B cell (primary cell): ENCODE data around the gene TRABD2B. TPM values are rescaled to one million over a fixed set of nuclear protein-coding genes. Genes with fewer than 3 reads are reported as not detected.

ENCODE experiments used
- ATAC-seq: fragments of 200-7000 bp; cut with Tn5 transposase; one replicate; pipeline ENCODE4 v1.10.0; 2021; ENCODE audit warnings: low read depth, mild to moderate bottlenecking, moderate number of reproducible peaks, moderate library complexity
- CTCF ChIA-PET: fragments of 350-600 bp; sonication (Branson Sonifier 250); formaldehyde crosslinking; loops from one replicate; lab custom pipeline; 2021; ENCODE audit warnings: antibody characterized with exemption, inconsistent platforms; lab: Charles Lee
- POLR2A ChIA-PET: fragments of 350-600 bp; sonication (Branson Sonifier 250); formaldehyde crosslinking; loops from one replicate; lab custom pipeline; 2021; ENCODE audit warnings: antibody characterized with exemption; lab: Charles Lee
- DNase-seq: peaks from one replicate; pipeline ENCODE4 v3.0.0; 2013
- H2AFZ ChIP-seq: 2 replicates; pipeline ENCODE4 v1.6.1; 2012; ENCODE audit warnings: mild to moderate bottlenecking, low read depth, low read length; ENCODE audit not compliant: insufficient read depth, poor library complexity, severe bottlenecking
- H3K27ac ChIP-seq, 2 donors: 1 replicate in 1 of 2; 2 replicates in 1 of 2; pipeline ENCODE4 v1.5.1; 2012 to 2013; ENCODE audit warnings: low read length in 2 of 2, mild to moderate bottlenecking in 2 of 2, moderate library complexity in 1 of 2
- H3K27me3 ChIP-seq, 4 experiments: fragments of 200-600 bp in 1 of 4; sonication (generic) in 1 of 4; replicated peaks in 1 of 4; 1 replicate in 2 of 4; 2 replicates in 2 of 4; pipeline versions ENCODE4 v1.6.1 to v1.7.0; 2013 to 2016; ENCODE audit warnings: low read length in 3 of 4, mild to moderate bottlenecking in 2 of 4, mixed read lengths in 1 of 4, moderate library complexity in 1 of 4; ENCODE audit not compliant: insufficient read depth in 4 of 4, control insufficient read depth in 3 of 4; ENCODE audit errors: control extremely low read depth in 1 of 4
- H3K36me3 ChIP-seq, 2 experiments: replicated peaks in 1 of 2; 1 replicate in 1 of 2; 2 replicates in 1 of 2; pipeline versions ENCODE4 v1.6.1 to v1.7.1; 2013; ENCODE audit warnings: low read length in 1 of 2; ENCODE audit not compliant: insufficient read depth in 2 of 2, control insufficient read depth in 1 of 2; ENCODE audit errors: control extremely low read depth in 1 of 2, extremely low read depth in 1 of 2
- H3K4me1 ChIP-seq, 2 donors: fragments of 200-600 bp in 1 of 2; sonication (generic) in 1 of 2; 1 replicate in 1 of 2; 2 replicates in 1 of 2; pipeline versions ENCODE4 v1.5.1 to v1.6.1; 2013 to 2017; ENCODE audit warnings: low read length in 2 of 2; ENCODE audit not compliant: control insufficient read depth in 2 of 2, insufficient read depth in 2 of 2
- H3K4me2 ChIP-seq: replicated peaks from 2 replicates; pipeline ENCODE3; 2012; ENCODE audit warnings: mild to moderate bottlenecking, low read depth, low read length; ENCODE audit not compliant: poor library complexity, severe bottlenecking
- H3K4me3 ChIP-seq, 5 experiments: fragments of 200-600 bp in 1 of 5; sonication (generic) in 1 of 5; 1 replicate in 3 of 5; 2 replicates in 2 of 5; pipeline versions ENCODE4 v1.5.1 to v1.7.0; 2011 to 2016; ENCODE audit warnings: low read length in 4 of 5, mild to moderate bottlenecking in 4 of 5, low read depth in 2 of 5, control low read depth in 1 of 5, moderate library complexity in 1 of 5; ENCODE audit not compliant: insufficient read depth in 1 of 5; ENCODE audit errors: control extremely low read depth in 1 of 5, extremely low read depth in 1 of 5
- H3K79me2 ChIP-seq: fragments of 200-600 bp; sonication (generic); one replicate; pipeline ENCODE4 v1.6.0; 2016; ENCODE audit warnings: low read length; ENCODE audit not compliant: control insufficient read depth, insufficient read depth
- H3K9ac ChIP-seq: fragments of 200-600 bp; sonication (generic); 2 replicates; pipeline ENCODE4 v1.6.1; 2017; ENCODE audit warnings: mild to moderate bottlenecking, low read length, moderate library complexity
- H3K9me3 ChIP-seq, 3 donors: one replicate each; pipeline versions ENCODE4 v1.6.1 to v1.7.1; 2013; ENCODE audit warnings: low read length in 2 of 3; ENCODE audit not compliant: control insufficient read depth in 2 of 3, insufficient read depth in 1 of 3; ENCODE audit errors: control extremely low read depth in 1 of 3
- H4K20me1 ChIP-seq: 2 replicates; pipeline ENCODE4 v1.6.0; 2012; ENCODE audit warnings: mild to moderate bottlenecking, low read length; ENCODE audit not compliant: insufficient read depth, control insufficient read depth, poor library complexity, severe bottlenecking
- H3K27ac Mint-ChIP-seq: one replicate; pipeline ENCODE4 v1.8.0; 2021; ENCODE audit warnings: mixed read lengths
- H3K27me3 Mint-ChIP-seq: one replicate; pipeline ENCODE4 v1.8.0; 2021; ENCODE audit warnings: mixed read lengths
- H3K4me1 Mint-ChIP-seq: one replicate; pipeline ENCODE4 v1.8.0; 2021; ENCODE audit warnings: mixed read lengths
- H3K4me3 Mint-ChIP-seq: one replicate; pipeline ENCODE4 v1.8.0; 2021; ENCODE audit warnings: mixed read lengths
- H3K9me3 Mint-ChIP-seq: one replicate; pipeline ENCODE4 v1.8.0; 2022; ENCODE audit warnings: mixed read lengths; ENCODE audit not compliant: insufficient read depth
- EZH2 ChIP-seq: IDR thresholded peaks from 2 replicates; pipeline ENCODE4 v1.6.1; 2012; ENCODE audit warnings: borderline replicate concordance, low read depth, mild to moderate bottlenecking, moderate library complexity, low read length; ENCODE audit not compliant: insufficient read depth, poor library complexity, severe bottlenecking
- WGBS: methylation state at CpG from one replicate; pipeline ENCODE4 v1.1.5; 2013; ENCODE audit warnings: missing lambda C conversion rate; ENCODE audit not compliant: insufficient coverage; 5-methylcytosine and 5-hydroxymethylcytosine counted together
- intact Hi-C: fragments of 100-400 bp; cut with micrococcal nuclease; formaldehyde crosslinking; loops from one replicate; pipeline ENCODE4 v1.10.0; 2022
- polyA plus RNA-seq: library from polyadenylated mRNA; depleted of rRNA; stranded (reverse); fragments of >200 nt; gene quantifications from 2 replicates; pipeline ENCODE4 v1.2.3, GENCODE V29; 2012
- total RNA-seq, 2 donors: library from RNA; stranded (reverse); fragments of 120-200 nt in 1 of 2; gene quantifications; 1 replicate in 1 of 2; 2 replicates in 1 of 2; pipeline versions ENCODE4 v1.2.3 to v1.2.4, GENCODE V29; 2013 to 2022
- TF ChIP-seq, protein P1 (sequence below): fragments of 200-600 bp; IDR thresholded peaks from one replicate; pipeline ENCODE4 v1.8.0; 2022; ENCODE audit warnings: antibody characterized with exemption, mild to moderate bottlenecking

TRABD2B gene
- total and polyA plus RNA-seq, 2 donors (not counting 1 experiment from before 2014, with no cell fraction given) = not detected

DNA sequence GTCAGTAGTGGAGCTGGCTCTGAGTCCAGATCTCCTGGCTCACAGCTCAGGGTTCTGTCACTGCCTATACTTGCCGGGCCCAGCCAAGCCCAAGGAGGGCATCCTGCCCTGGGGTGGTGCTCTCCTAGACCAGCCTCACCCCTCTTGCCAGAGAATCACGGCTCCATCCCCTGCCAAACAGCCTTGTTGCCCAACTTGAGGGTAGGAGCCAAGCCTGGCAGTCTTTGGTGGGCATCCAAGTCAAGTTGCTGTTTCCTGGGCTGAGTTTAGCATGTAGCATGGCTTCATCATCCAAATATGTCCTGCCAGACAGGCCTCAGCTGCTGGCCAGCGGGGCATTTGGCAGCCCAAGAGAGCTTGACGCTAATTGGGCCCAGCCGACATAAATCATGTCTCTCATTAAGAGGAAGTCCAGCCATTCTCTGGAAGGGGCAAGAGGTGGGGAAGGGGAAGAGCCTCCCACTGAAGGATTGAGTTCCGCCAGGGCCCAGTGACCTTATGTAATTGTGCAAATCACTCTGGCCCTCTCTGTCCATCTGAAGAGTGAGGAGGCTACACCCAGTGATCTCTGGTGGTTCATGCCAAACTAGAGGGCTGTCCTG, 22.6 kb upstream of the TRABD2B start:
- WGBS = 81% methylated on average over 5 of the region's 6 CpGs
- TF ChIP-seq EZH2 = no peak
- TF ChIP-seq, protein P1, sequence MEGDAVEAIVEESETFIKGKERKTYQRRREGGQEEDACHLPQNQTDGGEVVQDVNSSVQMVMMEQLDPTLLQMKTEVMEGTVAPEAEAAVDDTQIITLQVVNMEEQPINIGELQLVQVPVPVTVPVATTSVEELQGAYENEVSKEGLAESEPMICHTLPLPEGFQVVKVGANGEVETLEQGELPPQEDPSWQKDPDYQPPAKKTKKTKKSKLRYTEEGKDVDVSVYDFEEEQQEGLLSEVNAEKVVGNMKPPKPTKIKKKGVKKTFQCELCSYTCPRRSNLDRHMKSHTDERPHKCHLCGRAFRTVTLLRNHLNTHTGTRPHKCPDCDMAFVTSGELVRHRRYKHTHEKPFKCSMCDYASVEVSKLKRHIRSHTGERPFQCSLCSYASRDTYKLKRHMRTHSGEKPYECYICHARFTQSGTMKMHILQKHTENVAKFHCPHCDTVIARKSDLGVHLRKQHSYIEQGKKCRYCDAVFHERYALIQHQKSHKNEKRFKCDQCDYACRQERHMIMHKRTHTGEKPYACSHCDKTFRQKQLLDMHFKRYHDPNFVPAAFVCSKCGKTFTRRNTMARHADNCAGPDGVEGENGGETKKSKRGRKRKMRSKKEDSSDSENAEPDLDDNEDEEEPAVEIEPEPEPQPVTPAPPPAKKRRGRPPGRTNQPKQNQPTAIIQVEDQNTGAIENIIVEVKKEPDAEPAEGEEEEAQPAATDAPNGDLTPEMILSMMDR = no peak
- no peak overlapping the region for H3K27ac ChIP-seq
- H3K27ac Mint-ChIP-seq = no peak overlapping the region
- no peak overlapping the region for H3K9ac ChIP-seq
- no peak for DNase-seq
- H3K9me3 Mint-ChIP-seq = no peaks in the 10 kb centered on the region
- no peaks in the 10 kb centered on the region for H4K20me1 ChIP-seq
- no peak for ATAC-seq
- H3K4me3 ChIP-seq = no peak overlapping the region
- no peak overlapping the region for H2AFZ ChIP-seq
- H3K4me2 ChIP-seq = no peak overlapping the region
- H3K27me3 ChIP-seq = peaks cover 0 to 9% (median 8%) of the 10 kb centered on the region in 4 experiments
- H3K4me3 Mint-ChIP-seq = no peak overlapping the region
- no peaks in the 10 kb centered on the region for H3K9me3 ChIP-seq
- no peaks in the 10 kb centered on the region for H3K4me1 Mint-ChIP-seq
- intact Hi-C loops = no loop called here
- POLR2A ChIA-PET = no interaction called here
- peaks cover 29% of the 10 kb centered on the region for H3K27me3 Mint-ChIP-seq
- CTCF ChIA-PET = no interaction called here
- H3K36me3 ChIP-seq = no peaks in the 10 kb centered on the region
- no peaks in the 10 kb centered on the region for H3K4me1 ChIP-seq
- H3K79me2 ChIP-seq = no peaks in the 10 kb centered on the region

DNA sequence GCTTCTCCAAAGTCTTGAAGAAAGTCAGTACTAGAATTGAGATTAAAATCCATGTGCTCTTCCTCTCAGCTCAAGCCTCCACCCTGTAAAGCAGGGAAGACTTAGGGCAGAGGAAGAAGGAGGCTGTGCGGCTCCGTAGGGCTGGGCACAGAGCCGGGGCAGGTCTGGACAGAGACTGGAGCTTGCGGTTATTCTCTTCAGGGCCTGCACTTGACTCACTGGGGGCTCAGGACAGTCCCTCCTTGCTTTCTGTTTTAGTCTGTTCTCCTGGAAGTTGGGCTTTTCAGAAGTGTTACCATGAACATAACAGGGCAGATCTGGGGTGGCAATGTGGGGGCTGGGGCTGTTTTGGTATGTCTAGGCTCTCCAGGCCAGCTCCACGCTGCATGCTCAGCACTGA, 21.6 kb upstream of the TRABD2B start:
- H3K4me2 ChIP-seq = no peak overlapping the region
- ChIA-PET CTCF (no interaction called here), POLR2A (no interaction called here)
- H3K4me1 Mint-ChIP-seq = no peaks in the 10 kb centered on the region
- intact Hi-C loops = no loop called here
- WGBS = 100% methylated on average over 4 of the region's 5 CpGs
- no peak overlapping the region for H3K4me3 Mint-ChIP-seq
- H3K27me3 ChIP-seq = peaks cover 0 to 9% (median 8%) of the 10 kb centered on the region in 4 experiments
- H3K4me3 ChIP-seq = no peak overlapping the region
- H3K9me3 Mint-ChIP-seq = no peaks in the 10 kb centered on the region
- no peak overlapping the region for H3K27ac ChIP-seq
- H3K9ac ChIP-seq = no peak overlapping the region
- no peaks in the 10 kb centered on the region for H3K4me1 ChIP-seq
- no peaks in the 10 kb centered on the region for H3K9me3 ChIP-seq
- DNase-seq = no peak
- H2AFZ ChIP-seq = no peak overlapping the region
- peaks cover 35% of the 10 kb centered on the region for H3K27me3 Mint-ChIP-seq
- H3K27ac Mint-ChIP-seq = no peak overlapping the region
- H4K20me1 ChIP-seq = no peaks in the 10 kb centered on the region
- no peaks in the 10 kb centered on the region for H3K36me3 ChIP-seq
- no peaks in the 10 kb centered on the region for H3K79me2 ChIP-seq
- ATAC-seq = no peak
- TF ChIP-seq, protein P1 = no peak
- no peak for TF ChIP-seq EZH2
